ENCODE results near the gene NDUFA6.

The NDUFA6 gene

DNA sequence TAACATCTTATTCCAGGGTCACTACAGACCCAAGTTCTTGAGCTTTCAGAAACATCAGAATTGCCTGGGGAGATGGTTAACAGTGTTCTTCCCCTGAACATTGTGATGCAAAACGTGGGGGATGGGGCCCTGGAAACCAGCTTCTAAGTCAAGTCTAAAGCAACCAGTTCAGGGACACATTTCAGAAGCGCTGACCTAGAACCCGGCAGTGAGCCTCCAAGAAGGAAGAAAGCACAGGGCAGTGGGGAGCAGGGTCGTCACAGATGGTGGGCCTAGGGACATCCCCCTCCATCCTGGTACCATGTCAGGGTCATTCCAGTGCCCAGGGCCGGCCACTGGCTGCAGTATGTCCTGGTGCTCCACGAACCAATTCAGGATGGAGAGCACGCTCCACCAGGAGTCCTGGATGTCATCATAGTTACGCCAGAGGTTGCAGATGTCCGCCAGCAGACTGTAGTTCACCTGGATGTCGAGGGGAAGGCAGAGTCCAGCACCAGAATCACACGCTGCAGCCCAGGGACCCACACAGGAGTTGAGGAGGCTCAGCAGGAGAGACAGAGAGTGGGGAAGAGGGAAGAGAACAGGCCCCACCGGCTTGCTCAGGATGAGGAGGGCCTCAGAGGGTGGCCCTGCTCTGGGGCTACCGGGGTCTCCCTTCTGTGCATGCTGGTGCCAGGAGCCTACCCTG, 25.0 kb downstream of the NDUFA6 start:
- no peak overlapping the region for H3K4me3 ChIP-seq (ENCODE audit: low read depth, low read length)

DNA sequence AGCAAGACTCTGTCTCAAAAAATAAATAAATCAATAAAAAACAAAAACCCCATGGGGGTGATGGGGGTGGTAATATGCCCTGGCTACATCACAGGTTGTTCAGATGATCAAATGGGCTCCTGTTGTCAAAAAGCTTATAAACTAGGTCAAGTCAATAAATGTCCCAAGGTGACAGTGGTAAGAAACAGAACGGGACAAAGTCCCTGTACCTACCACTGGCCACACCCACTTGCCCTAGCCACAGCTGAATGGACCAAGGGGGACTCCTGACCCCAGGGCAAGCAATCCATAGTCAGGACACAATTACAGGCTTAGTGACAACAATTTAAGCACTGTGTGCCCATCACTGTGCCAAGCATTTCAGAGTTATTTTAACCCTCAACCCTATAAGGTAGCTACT, 25.9 kb downstream of the NDUFA6 start:
- TF ChIP-seq, protein P1, sequence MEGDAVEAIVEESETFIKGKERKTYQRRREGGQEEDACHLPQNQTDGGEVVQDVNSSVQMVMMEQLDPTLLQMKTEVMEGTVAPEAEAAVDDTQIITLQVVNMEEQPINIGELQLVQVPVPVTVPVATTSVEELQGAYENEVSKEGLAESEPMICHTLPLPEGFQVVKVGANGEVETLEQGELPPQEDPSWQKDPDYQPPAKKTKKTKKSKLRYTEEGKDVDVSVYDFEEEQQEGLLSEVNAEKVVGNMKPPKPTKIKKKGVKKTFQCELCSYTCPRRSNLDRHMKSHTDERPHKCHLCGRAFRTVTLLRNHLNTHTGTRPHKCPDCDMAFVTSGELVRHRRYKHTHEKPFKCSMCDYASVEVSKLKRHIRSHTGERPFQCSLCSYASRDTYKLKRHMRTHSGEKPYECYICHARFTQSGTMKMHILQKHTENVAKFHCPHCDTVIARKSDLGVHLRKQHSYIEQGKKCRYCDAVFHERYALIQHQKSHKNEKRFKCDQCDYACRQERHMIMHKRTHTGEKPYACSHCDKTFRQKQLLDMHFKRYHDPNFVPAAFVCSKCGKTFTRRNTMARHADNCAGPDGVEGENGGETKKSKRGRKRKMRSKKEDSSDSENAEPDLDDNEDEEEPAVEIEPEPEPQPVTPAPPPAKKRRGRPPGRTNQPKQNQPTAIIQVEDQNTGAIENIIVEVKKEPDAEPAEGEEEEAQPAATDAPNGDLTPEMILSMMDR (IDR thresholded peaks at IDR 0.05; ENCODE audit: low read depth, low read length): no peak
- H3K4me3 ChIP-seq (ENCODE audit: low read depth, low read length): no peak overlapping the region

More for the DNA sequence above, 25.0 kb downstream of the NDUFA6 start:
- TF ChIP-seq, protein P1 (IDR thresholded peaks at IDR 0.05; ENCODE audit: low read depth, low read length): no peak

DNA sequence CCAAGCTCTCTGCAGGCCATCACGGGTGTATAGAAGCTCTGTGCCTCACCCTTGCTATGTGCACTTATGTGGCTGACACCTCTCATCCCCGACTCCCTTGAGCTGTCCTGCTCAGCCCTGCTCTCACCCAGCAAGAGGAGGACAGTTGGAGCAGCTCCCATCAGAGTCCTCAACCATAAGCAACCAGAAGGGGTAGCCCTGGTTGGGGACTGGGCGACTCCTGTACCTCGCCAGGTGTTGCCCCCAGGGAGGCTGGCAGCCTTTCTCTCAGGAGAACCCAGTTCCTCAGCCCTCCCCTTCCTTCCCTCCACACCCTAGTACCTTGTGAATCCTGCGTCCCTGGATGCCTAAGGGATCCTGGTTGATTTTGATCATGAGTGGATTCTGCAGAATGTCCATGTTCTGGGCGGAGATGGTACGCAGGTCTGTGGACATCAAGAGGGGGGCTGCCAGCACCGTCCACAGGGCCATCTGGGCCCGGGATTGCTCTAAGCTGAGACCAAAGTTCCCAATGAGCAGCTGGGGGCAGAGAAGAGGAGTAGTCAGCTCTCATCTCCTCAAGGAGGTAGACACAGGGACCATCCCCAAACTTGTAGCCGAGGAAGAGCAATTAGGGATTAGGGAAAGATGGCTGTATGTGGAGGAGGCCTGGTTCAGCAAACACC, 27.9 kb downstream of the NDUFA6 start:
- TF ChIP-seq, protein P1 (IDR thresholded peaks at IDR 0.05; ENCODE audit: low read depth, low read length): no peak

DNA sequence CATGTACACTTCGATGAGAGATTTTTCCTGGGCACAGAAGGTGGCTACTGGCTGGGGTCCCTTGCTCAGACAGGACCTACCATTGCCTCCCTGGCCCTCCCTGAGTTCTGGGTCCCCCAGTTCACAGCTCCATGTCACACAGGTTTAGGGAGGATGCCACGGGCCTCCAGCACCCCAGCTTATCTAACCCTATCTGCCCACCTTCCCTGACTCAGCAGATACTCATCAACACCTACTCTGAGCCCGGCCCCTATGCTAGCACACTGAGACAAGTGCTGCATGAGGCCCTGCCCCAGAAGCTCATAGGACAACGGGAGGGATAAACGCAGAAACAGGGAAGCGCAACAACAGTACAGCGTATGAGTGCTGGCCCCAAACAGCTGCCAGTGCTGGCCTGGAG, 29.5 kb downstream of the NDUFA6 start:
- TF ChIP-seq, protein P1 (IDR thresholded peaks at IDR 0.05; ENCODE audit: low read depth, low read length): no peak
- no peak overlapping the region for H3K4me3 ChIP-seq (ENCODE audit: low read depth, low read length)

More for the DNA sequence above, 27.9 kb downstream of the NDUFA6 start:
- no peak overlapping the region for H3K4me3 ChIP-seq (ENCODE audit: low read depth, low read length)

DNA sequence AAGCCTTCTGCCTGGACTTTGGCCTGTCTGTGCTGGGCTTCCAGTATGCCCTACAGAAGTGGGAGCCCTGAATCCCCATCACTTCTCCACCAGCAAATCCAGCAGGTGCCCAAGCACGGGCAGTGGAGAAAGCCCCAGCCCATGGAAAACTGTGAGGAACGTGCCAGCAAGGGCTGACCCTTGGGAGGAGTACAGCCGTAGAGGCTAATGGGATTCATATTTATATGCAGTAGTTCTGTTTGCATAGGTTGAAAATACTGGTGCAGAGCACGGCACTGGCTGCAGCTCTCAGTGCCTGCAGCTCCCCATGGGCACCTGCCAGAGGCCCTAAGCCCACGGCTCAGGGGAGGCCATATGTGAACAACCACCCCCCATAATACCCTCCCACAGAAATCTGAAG, 30.1 kb downstream of the NDUFA6 start:
- TF ChIP-seq, protein P1 (IDR thresholded peaks at IDR 0.05; ENCODE audit: low read depth, low read length): no peak
- no peak overlapping the region for H3K4me3 ChIP-seq (ENCODE audit: low read depth, low read length)

DNA sequence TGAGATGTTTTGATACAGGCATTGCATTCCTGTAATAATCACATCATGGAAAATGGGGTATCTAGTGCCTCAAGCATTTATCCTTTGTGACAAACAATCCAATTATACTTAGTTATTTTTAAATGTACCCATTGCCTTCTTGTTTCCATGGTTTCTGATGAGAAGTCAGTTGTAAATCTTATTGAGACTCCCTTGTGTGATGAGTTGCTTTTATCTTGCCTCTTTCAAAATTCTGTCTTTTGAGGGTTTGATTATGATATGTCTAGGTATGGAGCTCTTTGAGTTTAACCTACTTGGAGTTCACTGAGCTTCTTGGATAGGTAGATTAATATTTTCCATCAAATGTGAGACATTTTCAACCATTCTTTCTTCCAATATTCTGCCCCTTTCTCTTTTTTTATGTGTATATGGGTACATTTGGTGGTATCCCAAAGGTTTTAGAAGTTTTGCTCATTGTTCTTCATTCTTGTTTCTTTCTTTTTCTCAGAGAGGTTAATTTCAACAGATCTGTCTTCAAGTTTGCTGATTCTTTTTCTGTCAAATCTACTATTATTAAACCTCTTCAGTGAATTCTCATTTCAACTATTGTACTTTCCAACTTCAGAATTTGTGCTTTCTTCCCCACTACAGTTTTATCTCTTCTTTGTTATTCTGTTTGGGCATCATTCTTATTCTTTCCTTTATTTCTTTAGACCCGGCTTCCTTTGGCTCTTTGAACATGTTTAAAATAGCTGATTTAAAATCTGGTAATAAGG, 33.6 kb downstream of the NDUFA6 start:
- TF ChIP-seq, protein P1 (IDR thresholded peaks at IDR 0.05; ENCODE audit: low read depth, low read length): no peak
- H3K4me3 ChIP-seq (ENCODE audit: low read depth, low read length): no peak overlapping the region

DNA sequence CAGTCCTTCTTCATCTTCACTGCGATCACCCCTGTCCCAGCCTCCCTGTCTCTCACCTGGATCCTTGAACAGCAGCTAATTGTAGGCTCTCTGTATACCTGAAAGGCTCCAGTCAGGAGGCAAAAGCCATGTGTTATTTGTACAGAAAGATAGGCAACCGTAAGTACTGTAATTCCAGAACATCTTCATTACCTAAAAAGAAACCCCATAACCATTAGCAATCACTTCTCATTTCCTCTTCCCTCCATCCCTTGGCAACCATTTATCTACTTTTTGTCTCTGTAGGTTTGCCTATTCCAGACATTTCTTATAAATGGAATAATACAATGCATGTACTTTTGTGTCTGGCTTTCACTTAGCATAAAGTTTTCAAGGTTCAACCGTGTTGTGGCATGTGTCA, 37.8 kb downstream of the NDUFA6 start:
- no peak overlapping the region for H3K4me3 ChIP-seq (ENCODE audit: low read depth, low read length)
- TF ChIP-seq, protein P1 (IDR thresholded peaks at IDR 0.05; ENCODE audit: low read depth, low read length): no peak
